Sigmoid colon (tissue), 4 donors: Measurements from ENCODE around the gene TRPM4.

Source experiments
- POLR2A ChIP-seq, 2 donors: fragments of 450-650 bp; IDR thresholded peaks; one replicate each; pipeline ENCODE4 v1.6.1; 2016; ENCODE audit warnings: antibody characterized with exemption in 2 of 2, mild to moderate bottlenecking in 2 of 2, moderate library complexity in 2 of 2
- POLR2AphosphoS5 ChIP-seq, 4 donors: sonication (generic); formaldehyde crosslinking; IDR thresholded peaks; one replicate each; pipeline ENCODE4 v1.6.1; 2017; ENCODE audit warnings: antibody characterized with exemption in 4 of 4
- TF ChIP-seq, protein P1 (sequence below), 4 experiments: fragments of 450-650 bp in 3 of 4; fragments of 200-600 bp in 1 of 4; IDR thresholded peaks; one replicate each; pipeline ENCODE4 v1.5.1; 2016 to 2019; ENCODE audit warnings: antibody characterized with exemption in 4 of 4, mild to moderate bottlenecking in 3 of 4, moderate library complexity in 2 of 4

DNA sequence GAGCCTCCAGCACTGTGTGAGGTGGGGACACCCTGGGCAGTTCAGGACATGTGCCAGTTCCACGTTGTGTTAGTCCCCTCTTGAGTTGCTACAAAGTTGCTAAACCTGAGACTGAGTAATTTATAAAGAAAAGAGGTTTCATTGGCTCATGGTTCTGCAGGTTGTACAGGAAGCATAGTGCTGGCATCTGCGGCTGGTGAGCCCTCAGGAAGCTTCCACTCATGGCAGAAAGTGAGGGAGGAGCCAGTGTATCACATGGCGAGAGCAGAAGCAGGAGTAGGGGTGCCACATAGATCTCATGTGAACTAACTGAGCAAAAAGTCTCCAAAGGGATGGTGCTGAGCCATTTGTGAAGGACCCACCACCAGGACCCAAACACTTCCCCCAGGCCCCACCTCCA is 33.2 kb downstream of the TRPM4 start:
- TF ChIP-seq POLR2AphosphoS5 (IDR thresholded peaks at IDR 0.05) (no peak), POLR2A (IDR thresholded peaks at IDR 0.05) (no peak)
- TF ChIP-seq, protein P1, sequence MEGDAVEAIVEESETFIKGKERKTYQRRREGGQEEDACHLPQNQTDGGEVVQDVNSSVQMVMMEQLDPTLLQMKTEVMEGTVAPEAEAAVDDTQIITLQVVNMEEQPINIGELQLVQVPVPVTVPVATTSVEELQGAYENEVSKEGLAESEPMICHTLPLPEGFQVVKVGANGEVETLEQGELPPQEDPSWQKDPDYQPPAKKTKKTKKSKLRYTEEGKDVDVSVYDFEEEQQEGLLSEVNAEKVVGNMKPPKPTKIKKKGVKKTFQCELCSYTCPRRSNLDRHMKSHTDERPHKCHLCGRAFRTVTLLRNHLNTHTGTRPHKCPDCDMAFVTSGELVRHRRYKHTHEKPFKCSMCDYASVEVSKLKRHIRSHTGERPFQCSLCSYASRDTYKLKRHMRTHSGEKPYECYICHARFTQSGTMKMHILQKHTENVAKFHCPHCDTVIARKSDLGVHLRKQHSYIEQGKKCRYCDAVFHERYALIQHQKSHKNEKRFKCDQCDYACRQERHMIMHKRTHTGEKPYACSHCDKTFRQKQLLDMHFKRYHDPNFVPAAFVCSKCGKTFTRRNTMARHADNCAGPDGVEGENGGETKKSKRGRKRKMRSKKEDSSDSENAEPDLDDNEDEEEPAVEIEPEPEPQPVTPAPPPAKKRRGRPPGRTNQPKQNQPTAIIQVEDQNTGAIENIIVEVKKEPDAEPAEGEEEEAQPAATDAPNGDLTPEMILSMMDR (IDR thresholded peaks at IDR 0.05), result no peak
